NK-92 (cell line): ENCODE data around the gene BCAT1.
"Not testable (repeated sequence)": the region's sequence is repeated elsewhere in the genome, so short reads cannot be mapped to it uniquely, and the experiment has no call there.

ENCODE experiments used
- DNase-seq: peaks from one replicate; lab custom pipeline; 2025; ENCODE audit not compliant: unreplicated experiment; lab: John Stamatoyannopoulos, UW

The BCAT1 gene

GRCh38 chr12:24960222-24960855 is 11.4 kb upstream of the BCAT1 start:
- no peak for DNase-seq

DNA sequence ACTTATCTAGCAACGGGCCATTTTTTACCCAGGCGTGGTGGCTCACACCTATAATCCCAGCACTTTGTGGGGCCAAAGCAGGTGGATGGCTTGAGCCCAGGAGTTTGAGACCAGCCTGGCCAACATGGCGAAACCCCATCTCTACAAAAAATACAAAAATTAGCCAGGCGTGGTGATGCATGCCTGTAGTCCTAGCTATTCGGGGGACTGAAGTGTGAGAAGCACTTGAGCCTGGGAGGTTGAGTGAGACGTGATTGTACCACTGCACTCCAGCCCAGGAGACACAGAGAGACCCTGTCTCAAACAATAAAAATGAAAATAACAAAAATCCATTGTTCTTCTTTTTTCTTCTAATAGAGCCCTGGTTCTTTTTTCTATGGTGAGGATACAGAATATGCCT is 7.5 kb upstream of the BCAT1 start:
- not testable (repeated sequence) for DNase-seq

GRCh38 chr12:24955853-24956252 is 7.0 kb upstream of the BCAT1 start:
- DNase-seq, result no peak

GRCh38 chr12:24955389-24955788 is 6.5 kb upstream of the BCAT1 start:
- DNase-seq, result no peak

GRCh38 chr12:24954261-24954660 is 5.4 kb upstream of the BCAT1 start:
- DNase-seq, result no peak

GRCh38 chr12:24952389-24952788 is 3.5 kb upstream of the BCAT1 start:
- DNase-seq, result no peak

DNA sequence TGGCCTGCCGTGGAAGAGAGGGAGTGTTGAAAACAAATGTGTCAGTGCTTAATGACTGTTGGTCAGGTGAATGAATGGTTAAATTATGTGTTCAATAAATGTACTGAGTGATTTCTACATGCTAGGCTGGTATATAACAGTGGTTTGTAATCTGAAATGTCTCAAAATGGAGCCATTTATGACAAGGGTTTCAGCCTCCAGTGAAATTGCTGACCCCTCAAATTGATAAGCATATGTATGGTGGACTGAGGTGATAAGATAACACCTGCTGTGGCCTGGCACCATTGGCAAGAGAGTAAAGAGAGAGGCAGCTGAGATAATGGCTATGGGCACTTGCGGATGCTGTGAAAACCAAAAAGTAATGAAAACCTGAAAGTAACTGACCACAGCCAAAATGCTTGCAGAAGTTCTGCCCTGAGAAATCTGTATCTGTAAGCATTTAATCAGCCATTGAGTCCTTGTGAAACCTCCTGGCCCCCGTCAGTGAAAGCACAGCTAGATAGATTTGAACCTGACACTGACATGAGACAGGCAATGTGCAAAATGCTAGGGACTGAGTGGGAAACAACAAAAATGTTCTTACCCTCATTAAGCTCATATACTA is 1.4 kb upstream of the BCAT1 start:
- no peak for DNase-seq

- no peak for DNase-seq
Observed at GRCh38 chr12:24948420-24948756, 513 bp downstream of the BCAT1 start.

DNA sequence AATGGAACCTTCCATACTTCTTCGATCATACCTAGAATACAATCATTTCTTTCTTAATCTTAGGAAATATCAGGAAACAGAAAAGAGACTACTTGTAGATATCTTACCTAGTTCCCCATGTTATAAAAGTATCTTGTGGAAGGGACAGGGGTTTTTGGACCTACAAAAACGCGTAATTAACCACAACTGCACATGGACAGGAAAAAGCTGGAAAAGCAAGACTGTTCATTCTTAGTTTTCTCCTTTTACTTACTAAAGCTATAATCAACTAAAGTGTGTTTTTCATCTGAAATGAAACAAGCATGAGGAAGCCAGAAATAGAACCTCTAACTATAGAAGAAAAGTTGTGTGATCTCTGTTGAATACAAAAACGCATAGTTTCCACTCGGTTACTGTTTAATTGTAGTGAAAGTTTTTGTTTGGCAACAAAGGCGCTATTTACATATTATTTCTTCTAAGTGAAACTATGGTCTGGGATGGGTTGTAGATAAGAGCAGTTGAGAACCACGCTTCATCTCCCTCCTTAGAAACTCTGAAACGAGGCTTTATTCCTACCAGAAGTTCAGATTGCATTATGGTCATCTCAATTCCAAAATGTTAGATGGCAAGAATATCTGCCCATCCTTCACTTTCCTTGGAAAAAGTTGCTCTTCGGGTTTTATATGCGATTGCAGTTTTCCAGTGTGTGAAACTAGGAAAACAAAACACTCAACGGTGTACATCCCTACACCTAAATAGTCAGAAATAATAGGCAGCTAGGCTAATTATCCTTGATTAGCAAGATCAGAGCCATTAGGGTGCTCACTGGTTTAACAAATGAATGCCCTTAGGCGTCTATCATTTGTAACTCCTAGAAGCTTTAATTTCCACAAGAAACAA is 1.1 kb downstream of the BCAT1 start:
- DNase-seq, result no peak

DNA sequence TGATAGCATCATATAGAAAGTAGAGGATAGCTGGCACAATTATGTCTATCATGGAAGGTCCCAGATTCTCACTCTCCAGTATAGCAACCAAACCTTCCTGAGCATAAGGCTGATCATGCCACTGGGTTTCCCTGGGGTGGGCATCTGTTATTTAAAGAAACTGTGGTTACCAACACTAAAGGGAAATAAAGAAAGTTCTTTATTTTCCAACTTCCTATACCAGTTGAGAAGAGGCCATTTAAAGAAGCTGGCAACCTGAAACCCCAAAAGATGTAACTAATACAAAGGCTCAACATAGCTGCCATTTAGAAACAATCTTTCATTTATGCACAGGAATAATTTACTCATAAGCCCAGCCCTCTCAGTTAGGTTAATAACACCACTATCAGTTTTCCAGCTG is 3.1 kb downstream of the BCAT1 start:
- DNase-seq, result no peak

- no peak for DNase-seq
Observed at GRCh38 chr12:24945039-24945438, 3.9 kb downstream of the BCAT1 start.

GRCh38 chr12:24944601-24944975 is 4.3 kb downstream of the BCAT1 start:
- DNase-seq, result no peak

GRCh38 chr12:24943947-24944600 is 4.8 kb downstream of the BCAT1 start:
- no peak for DNase-seq

GRCh38 chr12:24940157-24940556 is 8.7 kb downstream of the BCAT1 start:
- no peak for DNase-seq

DNA sequence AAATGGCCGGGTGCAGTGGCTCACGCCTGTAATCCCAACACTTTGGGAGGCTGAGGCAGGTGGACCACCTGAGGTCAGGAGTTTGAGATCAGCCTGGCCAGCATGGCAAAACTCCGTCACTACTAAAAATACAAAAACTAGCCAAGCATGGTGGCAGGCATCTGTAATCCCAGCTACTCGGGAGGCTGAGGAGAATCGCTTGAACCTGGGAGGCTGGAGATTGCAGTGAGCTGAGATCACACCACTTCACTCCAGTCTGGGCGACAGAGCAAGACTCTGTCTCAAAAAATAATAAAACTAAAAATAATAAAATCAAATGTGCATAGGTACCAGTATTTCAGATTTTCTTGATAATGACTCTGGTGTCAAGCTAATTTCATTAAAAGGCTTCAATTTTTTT is 9.3 kb downstream of the BCAT1 start:
- not testable (repeated sequence) for DNase-seq

- DNase-seq, result no peak
Observed at GRCh38 chr12:24938341-24938740, 10.6 kb downstream of the BCAT1 start.

GRCh38 chr12:24937553-24938244 is 11.2 kb downstream of the BCAT1 start:
- DNase-seq, result no peak

- no peak for DNase-seq
Observed at GRCh38 chr12:24933694-24934407, 15.1 kb downstream of the BCAT1 start.

DNA sequence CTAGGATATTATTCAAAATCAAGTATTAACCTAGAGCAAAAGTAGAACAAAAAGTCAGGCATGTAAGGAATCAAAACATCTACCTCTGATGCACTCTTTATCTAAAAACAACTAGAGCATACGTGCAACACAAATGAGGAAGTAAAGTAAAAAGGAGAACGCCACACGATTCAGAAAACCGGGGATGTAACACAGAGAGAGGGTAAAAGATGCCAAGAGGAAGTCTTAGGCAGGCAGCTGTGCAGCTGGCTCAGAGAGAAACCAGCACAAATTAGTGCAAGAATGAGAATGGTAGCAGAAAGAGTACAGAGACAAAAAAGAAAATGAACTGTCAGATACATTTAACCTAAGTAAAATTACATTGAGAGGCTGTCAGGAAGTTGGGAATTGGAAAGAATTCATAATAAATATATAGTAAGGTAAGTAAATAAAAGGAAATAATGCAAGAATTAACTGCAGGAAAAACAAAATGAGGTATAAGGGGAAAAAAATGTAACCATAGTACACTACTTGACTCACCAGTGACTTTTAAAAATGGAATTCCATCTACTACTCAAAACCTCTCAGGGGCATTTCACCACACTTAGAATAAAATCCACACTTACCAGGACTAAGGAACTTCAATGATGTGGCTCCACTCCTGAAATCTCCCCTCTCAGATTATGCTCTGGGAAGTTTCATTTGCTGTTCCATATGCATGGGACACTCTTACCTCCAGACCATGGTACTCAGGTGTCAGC is 17.1 kb downstream of the BCAT1 start:
- DNase-seq, result no peak

DNA sequence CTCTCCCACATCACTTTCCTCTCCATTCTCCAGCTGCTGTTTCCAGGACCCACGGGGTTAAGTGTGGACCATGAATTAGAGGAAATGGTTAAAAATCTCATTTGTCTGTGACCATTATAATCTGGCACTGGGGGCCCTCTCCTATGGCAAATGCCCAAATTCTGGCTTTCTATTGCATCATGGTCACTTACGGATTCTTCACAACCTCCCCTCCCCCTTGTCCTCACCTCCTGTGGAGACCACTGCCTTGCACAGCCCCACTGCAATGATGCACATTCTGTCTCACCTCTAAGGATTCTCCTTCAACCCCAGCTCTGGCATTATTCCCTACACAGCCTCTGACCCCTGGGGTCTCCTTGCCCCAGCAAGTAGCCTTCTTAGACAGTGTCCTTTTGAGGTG is 18.9 kb downstream of the BCAT1 start:
- no peak for DNase-seq
